ENCODE results near the gene SYNPO2.

DNA sequence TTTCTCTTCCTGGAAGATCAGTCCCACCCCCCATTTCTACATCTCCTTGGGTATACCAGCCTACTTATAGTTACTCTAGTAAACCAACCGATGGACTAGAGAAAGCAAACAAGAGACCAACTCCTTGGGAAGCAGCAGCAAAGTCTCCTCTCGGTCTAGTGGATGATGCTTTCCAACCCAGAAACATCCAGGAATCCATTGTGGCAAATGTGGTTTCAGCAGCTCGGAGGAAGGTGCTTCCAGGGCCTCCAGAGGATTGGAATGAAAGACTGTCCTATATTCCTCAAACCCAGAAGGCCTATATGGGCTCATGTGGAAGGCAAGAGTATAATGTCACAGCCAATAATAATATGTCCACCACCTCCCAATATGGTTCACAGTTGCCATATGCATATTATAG lies 168.8 kb downstream of the SYNPO2 start:
- TF ChIP-seq CTCF (conservative IDR thresholded peaks at IDR 0.05 in 1 of 2, IDR thresholded peaks at IDR 0.05 in 1 of 2; ENCODE audit: extremely low read depth in 1 of 2, insufficient read depth in 1 of 2, low read depth in 1 of 2, low read length in 2 of 2), result no peak
- TF ChIP-seq EZH2 (IDR thresholded peaks at IDR 0.05; ENCODE audit: borderline replicate concordance, low read length), result no peak

Measured in mammary epithelial cell (primary cell).